Loucy (cell line): ENCODE data around the gene CCKAR.

Experiments used
- CTCF ChIP-seq: fragments of 200-600 bp; sonication (generic); conservative IDR thresholded peaks from 2 replicates; pipeline ENCODE4 v1.5.1; 2014; ENCODE audit warnings: mild to moderate bottlenecking, antibody characterized with exemption, low read length
- EZH2phosphoT487 ChIP-seq: fragments of 200-600 bp; IDR thresholded peaks from 2 replicates; pipeline ENCODE4 v1.6.1; 2018; ENCODE audit warnings: antibody characterized with exemption, mild to moderate bottlenecking, moderate library complexity, borderline replicate concordance

- TF ChIP-seq CTCF = no peak
- TF ChIP-seq EZH2phosphoT487 = no peak
Measured at GRCh38 chr4:26491449-26492170, 1.3 kb upstream of the CCKAR start.
